ENCODE data around the gene PRDX5. TPM values are rescaled to one million over a fixed set of nuclear protein-coding genes. Genes with fewer than 3 reads are reported as not detected.

The PRDX5 gene
- total RNA-seq, 1 experiment from 2014 or later: 274 TPM

- no peak for TF ChIP-seq CTCF (IDR thresholded peaks at IDR 0.05; ENCODE audit: unreplicated experiment)
- POLR2A ChIA-PET: interaction anchor here (1.0 to 2.9 kb wide), 6 partner anchors 12 to 89 kb away, joined by 3 to 33 read pairs (median 4); partner anchors contain the start of genes ESRRA, PRDX5 and TRMT112
- no TSS peak for BruUV-seq (replicated peaks)
- H3K27me3 Mint-ChIP-seq (ENCODE audit: insufficient read depth, unreplicated experiment): no peaks in the 10 kb centered on the region
- intact Hi-C loops (cut with micrococcal nuclease): loop anchor here (5.0 kb wide), 2 partner anchors 106 to 294 kb away; partner anchors contain the start of gene PLCB3
- peaks cover 26% of the 10 kb centered on the region for H3K36me3 Mint-ChIP-seq (ENCODE audit: insufficient read depth, unreplicated experiment)
- no peak overlapping the region for H3K27ac Mint-ChIP-seq (ENCODE audit: low read depth, unreplicated experiment)
- no peak for DNase-seq (ENCODE audit: unreplicated experiment)
- peaks cover 35% of the 10 kb centered on the region for H3K4me1 Mint-ChIP-seq (ENCODE audit: insufficient read depth, unreplicated experiment)
- no peaks in the 10 kb centered on the region for H3K9me3 Mint-ChIP-seq (ENCODE audit: unreplicated experiment)
- peak overlapping the region; percentile 82 for H3K4me3 Mint-ChIP-seq (ENCODE audit: unreplicated experiment)
- CTCF ChIA-PET: interaction anchor here (0.9 to 8.8 kb wide), 5 partner anchors 10 to 294 kb away, joined by 4 to 148 read pairs (median 17); partner anchors contain the start of genes PRDX5 and TRMT112
Measured at GRCh38 chr11:64358536-64358906, 40.6 kb downstream of the PRDX5 start.

- no peak for TF ChIP-seq CTCF (IDR thresholded peaks at IDR 0.05; ENCODE audit: unreplicated experiment)
- H3K36me3 Mint-ChIP-seq (ENCODE audit: insufficient read depth, unreplicated experiment): peaks cover 27% of the 10 kb centered on the region
- TSS peak; percentile 24 for BruUV-seq (replicated peaks)
- no peaks in the 10 kb centered on the region for H3K9me3 Mint-ChIP-seq (ENCODE audit: unreplicated experiment)
- H3K27me3 Mint-ChIP-seq (ENCODE audit: insufficient read depth, unreplicated experiment): no peaks in the 10 kb centered on the region
- H3K4me1 Mint-ChIP-seq (ENCODE audit: insufficient read depth, unreplicated experiment): peaks cover 35% of the 10 kb centered on the region
- H3K27ac Mint-ChIP-seq (ENCODE audit: low read depth, unreplicated experiment): peak within 1 kb of the TSS; percentile 8
- intact Hi-C loops (cut with micrococcal nuclease): loop anchor here (5.0 kb wide), 2 partner anchors 107 to 293 kb away; partner anchors contain the start of gene PLCB3
- ChIA-PET CTCF (interaction anchor here (0.6 to 8.8 kb wide), 12 partner anchors 11 to 1841 kb away, joined by 3 to 148 read pairs (median 4); partner anchors contain the start of genes PRDX5 and TRMT112), POLR2A (interaction anchor here (0.8 to 2.9 kb wide), 8 partner anchors 10 to 186 kb away, joined by 3 to 33 read pairs (median 5); partner anchors contain the start of genes PPP1R14B, PRDX5 and TRMT112)
- DNase-seq (ENCODE audit: unreplicated experiment): peak; percentile 58
- peak within 1 kb of the TSS; percentile 82 for H3K4me3 Mint-ChIP-seq (ENCODE audit: unreplicated experiment)
Measured at GRCh38 chr11:64358907-64359711, 41.2 kb downstream of the PRDX5 start, which contains the start of gene RPS6KA4. Gene RPS6KA4 (plus strand): TSS chr11:64359162. CDS start chr11:64359236, 74 bp downstream.

GRCh38 chr11:64359712-64360445 lies 42.0 kb downstream of the PRDX5 start:
- Mint-ChIP-seq H3K4me3 (ENCODE audit: unreplicated experiment) (peak overlapping the region; percentile 82), H3K4me1 (ENCODE audit: insufficient read depth, unreplicated experiment) (peaks cover 33% of the 10 kb centered on the region), H3K9me3 (ENCODE audit: unreplicated experiment) (no peaks in the 10 kb centered on the region), H3K27me3 (ENCODE audit: insufficient read depth, unreplicated experiment) (no peaks in the 10 kb centered on the region), H3K27ac (ENCODE audit: low read depth, unreplicated experiment) (peak overlapping the region; percentile 8), H3K36me3 (ENCODE audit: insufficient read depth, unreplicated experiment) (peaks cover 32% of the 10 kb centered on the region)
- no TSS peak for BruUV-seq (replicated peaks)
- intact Hi-C loops (cut with micrococcal nuclease): loop anchor here (5.0 kb wide), 2 partner anchors 108 to 292 kb away; partner anchors contain the start of gene PLCB3
- TF ChIP-seq CTCF (IDR thresholded peaks at IDR 0.05; ENCODE audit: unreplicated experiment): no peak
- POLR2A ChIA-PET: interaction anchor here (0.6 to 2.9 kb wide), 10 partner anchors 11 to 556 kb away, joined by 3 to 33 read pairs (median 4); partner anchors contain the start of genes PPP1R14B, PRDX5 and TRMT112
- DNase-seq (ENCODE audit: unreplicated experiment): no peak
- CTCF ChIA-PET: interaction anchor here (0.6 to 8.4 kb wide), 10 partner anchors 27 to 1840 kb away, joined by 3 to 148 read pairs (median 4); partner anchors contain the start of genes PRDX5 and TRMT112

Measured in MCF 10A (cell line).